K562 (cell line): ENCODE data around the gene SLC35D2. TPM values are rescaled to one million over a fixed set of nuclear protein-coding genes. Genes with fewer than 3 reads are reported as not detected.

ENCODE experiments used
- CHD1 ChIP-seq: fragments of 200-600 bp; sonication (generic); IDR thresholded peaks from one replicate; pipeline ENCODE4 v1.6.1; 2012; ENCODE audit warnings: mild to moderate bottlenecking, moderate library complexity, low read length, inconsistent platforms
- E2F3 ChIP-seq: fragments of 250-450 bp; sonication (Bioruptor Pico); IDR thresholded peaks from 2 replicates; pipeline ENCODE4 v1.4.0; 2020; ENCODE audit warnings: mild to moderate bottlenecking
- EHMT2 ChIP-seq: fragments of 450-650 bp; IDR thresholded peaks from 2 replicates; pipeline ENCODE4 v1.6.1; 2018; ENCODE audit warnings: antibody characterized with exemption
- FUS ChIP-seq: fragments of 200-400 bp; formaldehyde crosslinking; optimal IDR thresholded peaks from 2 replicates; pipeline ENCODE3; 2017; ENCODE audit warnings: low read depth, low read length
- HNRNPK ChIP-seq: fragments of 200-400 bp; formaldehyde crosslinking; IDR thresholded peaks from one replicate; pipeline ENCODE4 v1.6.1; 2018; ENCODE audit warnings: mild to moderate bottlenecking, low read depth, low read length; ENCODE audit not compliant: poor library complexity, severe bottlenecking
- ILF3 ChIP-seq: fragments of 450-650 bp; IDR thresholded peaks from 2 replicates; pipeline ENCODE4 v1.6.1; 2018; ENCODE audit warnings: antibody characterized with exemption, mild to moderate bottlenecking, moderate library complexity, borderline replicate concordance
- KLF10 ChIP-seq: fragments of 250-450 bp; sonication (Bioruptor Pico); IDR thresholded peaks from 2 replicates; pipeline ENCODE4 v1.6.1; 2021; ENCODE audit warnings: matching md5 sums
- MXI1 ChIP-seq: IDR thresholded peaks from 2 replicates; pipeline ENCODE4 v1.6.1; 2011; ENCODE audit warnings: low read depth, mild to moderate bottlenecking, improper control_type of control experiment, low read length
- NCOR1 ChIP-seq: fragments of 450-650 bp; IDR thresholded peaks from 2 replicates; pipeline ENCODE4 v1.6.1; 2016; ENCODE audit warnings: mild to moderate bottlenecking, moderate library complexity
- POLR2A ChIP-seq: fragments of 450-650 bp; conservative IDR thresholded peaks from 2 replicates; pipeline ENCODE4 v1.6.1; 2016
- RBM17 ChIP-seq: fragments of 200-400 bp; formaldehyde crosslinking; IDR thresholded peaks from 2 replicates; pipeline ENCODE4 v1.6.1; 2017; ENCODE audit warnings: low read depth, mild to moderate bottlenecking, low read length, borderline replicate concordance
- SAP30 ChIP-seq: fragments of 200-600 bp; sonication (generic); IDR thresholded peaks from 2 replicates; pipeline ENCODE4 v1.6.1; 2012; ENCODE audit warnings: borderline replicate concordance, low read depth, mild to moderate bottlenecking, moderate library complexity, low read length, control low read depth, inconsistent platforms; ENCODE audit not compliant: insufficient read depth, poor library complexity, severe bottlenecking
- ZKSCAN3 ChIP-seq: fragments of 250-450 bp; sonication (Bioruptor Pico); IDR thresholded peaks from 2 replicates; pipeline ENCODE4 v1.4.0; 2020
- ZNF124 ChIP-seq: sonication (generic); formaldehyde crosslinking; IDR thresholded peaks from 2 replicates; pipeline ENCODE4 v1.8.1; 2022; ENCODE audit warnings: missing genetic modification reagents
- ZNF263 ChIP-seq: sonication (generic); formaldehyde crosslinking; IDR thresholded peaks from 2 replicates; pipeline ENCODE4 v1.8.0; 2022; ENCODE audit warnings: mild to moderate bottlenecking, missing genetic modification reagents, borderline replicate concordance
- polyA plus RNA-seq, 8 experiments: library from polyadenylated mRNA; depleted of rRNA in 4 of 8; stranded (reverse) in 5 of 8; unstranded in 3 of 8; fragments of >200 nt; fragmentation: Nextera tagmentation in 2 of 8; fragmentation: Illumina TruSeq in 1 of 8; extraction: Ambion mirVana in 2 of 8; extraction: Trizol in 1 of 8; gene quantifications; 2 replicates each; pipeline versions ENCODE4 v1.2.1 to v1.2.3, GENCODE V29; 2011 to 2014; ENCODE audit warnings: inconsistent platforms in 1 of 8, missing spikeins in 1 of 8
- total RNA-seq, 7 experiments: library from RNA; depleted of rRNA in 6 of 7; stranded (reverse); fragments of >200 nt in 6 of 7; fragmentation: Illumina TruSeq in 2 of 7; extraction: Trizol in 2 of 7; gene quantifications; 2 replicates each; pipeline versions ENCODE4 v1.2.1 to v1.2.3, GENCODE V29; 2011 to 2021; ENCODE audit warnings: low replicate concordance in 1 of 7
- TF ChIP-seq, protein P1 (sequence below): sonication (generic); formaldehyde crosslinking; IDR thresholded peaks from 2 replicates; pipeline ENCODE4 v1.8.0; 2023; ENCODE audit warnings: mild to moderate bottlenecking, missing genetic modification reagents
- TF ChIP-seq, protein P2 (sequence below), 2 experiments: fragments of 450-650 bp in 1 of 2; sonication (generic) in 1 of 2; formaldehyde crosslinking in 1 of 2; IDR thresholded peaks; 2 replicates each; pipeline versions ENCODE4 v1.7.1 to v1.9.0; 2016 to 2022; ENCODE audit warnings: inconsistent platforms in 1 of 2, mild to moderate bottlenecking in 1 of 2, missing genetic modification reagents in 1 of 2
- TF ChIP-seq, protein P3 (sequence below): fragments of 450-650 bp; IDR thresholded peaks from 2 replicates; pipeline ENCODE4 v1.6.1; 2016; ENCODE audit warnings: missing biosample characterization, missing genetic modification characterization

Gene SLC35D2
- total and polyA plus RNA-seq, 9 of the 15 experiments (the other 6 are each of a cell fraction or from before 2014, with no cell fraction given) = 2.9 to 14.9 (median 11.7) TPM

DNA sequence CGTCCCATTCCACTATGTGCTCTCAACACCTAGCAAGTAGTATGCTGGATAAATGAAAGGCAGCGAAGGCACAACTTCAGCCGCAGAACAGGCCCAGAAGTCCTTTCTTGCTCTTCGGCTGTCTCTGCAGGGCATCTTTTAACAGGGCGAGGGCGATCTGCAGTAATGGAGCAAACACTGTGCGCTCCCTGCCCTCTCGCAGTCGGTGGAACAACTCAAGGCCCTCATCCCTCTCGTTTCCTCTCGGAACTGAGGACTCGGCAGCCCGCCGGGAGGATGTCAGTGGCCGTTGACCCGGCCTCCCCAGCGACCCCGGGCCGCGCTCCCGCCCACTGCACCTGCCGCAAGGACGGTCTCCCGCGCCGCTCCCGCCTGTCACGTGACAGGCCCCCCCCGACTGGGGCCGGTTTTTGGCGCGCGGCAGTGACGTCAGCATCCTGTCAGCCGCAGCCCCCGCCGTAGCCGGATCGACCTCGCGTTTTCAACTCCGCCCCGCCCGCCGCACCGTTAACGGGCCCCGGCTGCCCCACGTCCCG is 33.6 kb upstream of the SLC35D2 start (continued):
- TF ChIP-seq, protein P1, sequence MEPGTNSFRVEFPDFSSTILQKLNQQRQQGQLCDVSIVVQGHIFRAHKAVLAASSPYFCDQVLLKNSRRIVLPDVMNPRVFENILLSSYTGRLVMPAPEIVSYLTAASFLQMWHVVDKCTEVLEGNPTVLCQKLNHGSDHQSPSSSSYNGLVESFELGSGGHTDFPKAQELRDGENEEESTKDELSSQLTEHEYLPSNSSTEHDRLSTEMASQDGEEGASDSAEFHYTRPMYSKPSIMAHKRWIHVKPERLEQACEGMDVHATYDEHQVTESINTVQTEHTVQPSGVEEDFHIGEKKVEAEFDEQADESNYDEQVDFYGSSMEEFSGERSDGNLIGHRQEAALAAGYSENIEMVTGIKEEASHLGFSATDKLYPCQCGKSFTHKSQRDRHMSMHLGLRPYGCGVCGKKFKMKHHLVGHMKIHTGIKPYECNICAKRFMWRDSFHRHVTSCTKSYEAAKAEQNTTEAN (CRISPR knock-in tag) = no peak
- TF ChIP-seq RBM17 (no peak), POLR2A (peak; percentile 46; the same call in 1 of the 2 replicates), EHMT2 (no peak), HNRNPK (no peak), ZNF263 (CRISPR knock-in tag) (0 out of 2 replicates have a peak, but pooled peaks have one; percentile 35), SAP30 (peak; percentile 69), E2F3 (CRISPR knock-in tag) (peak; percentile 93), FUS (no peak), ILF3 (no peak), ZNF124 (no peak), NCOR1 (peak; percentile 45), KLF10 (CRISPR knock-in tag) (no peak), CHD1 (no peak), MXI1 (0 out of 2 replicates have a peak, but pooled peaks have one; percentile 19), ZKSCAN3 (CRISPR knock-in tag) (no peak)
- TF ChIP-seq, protein P2, sequence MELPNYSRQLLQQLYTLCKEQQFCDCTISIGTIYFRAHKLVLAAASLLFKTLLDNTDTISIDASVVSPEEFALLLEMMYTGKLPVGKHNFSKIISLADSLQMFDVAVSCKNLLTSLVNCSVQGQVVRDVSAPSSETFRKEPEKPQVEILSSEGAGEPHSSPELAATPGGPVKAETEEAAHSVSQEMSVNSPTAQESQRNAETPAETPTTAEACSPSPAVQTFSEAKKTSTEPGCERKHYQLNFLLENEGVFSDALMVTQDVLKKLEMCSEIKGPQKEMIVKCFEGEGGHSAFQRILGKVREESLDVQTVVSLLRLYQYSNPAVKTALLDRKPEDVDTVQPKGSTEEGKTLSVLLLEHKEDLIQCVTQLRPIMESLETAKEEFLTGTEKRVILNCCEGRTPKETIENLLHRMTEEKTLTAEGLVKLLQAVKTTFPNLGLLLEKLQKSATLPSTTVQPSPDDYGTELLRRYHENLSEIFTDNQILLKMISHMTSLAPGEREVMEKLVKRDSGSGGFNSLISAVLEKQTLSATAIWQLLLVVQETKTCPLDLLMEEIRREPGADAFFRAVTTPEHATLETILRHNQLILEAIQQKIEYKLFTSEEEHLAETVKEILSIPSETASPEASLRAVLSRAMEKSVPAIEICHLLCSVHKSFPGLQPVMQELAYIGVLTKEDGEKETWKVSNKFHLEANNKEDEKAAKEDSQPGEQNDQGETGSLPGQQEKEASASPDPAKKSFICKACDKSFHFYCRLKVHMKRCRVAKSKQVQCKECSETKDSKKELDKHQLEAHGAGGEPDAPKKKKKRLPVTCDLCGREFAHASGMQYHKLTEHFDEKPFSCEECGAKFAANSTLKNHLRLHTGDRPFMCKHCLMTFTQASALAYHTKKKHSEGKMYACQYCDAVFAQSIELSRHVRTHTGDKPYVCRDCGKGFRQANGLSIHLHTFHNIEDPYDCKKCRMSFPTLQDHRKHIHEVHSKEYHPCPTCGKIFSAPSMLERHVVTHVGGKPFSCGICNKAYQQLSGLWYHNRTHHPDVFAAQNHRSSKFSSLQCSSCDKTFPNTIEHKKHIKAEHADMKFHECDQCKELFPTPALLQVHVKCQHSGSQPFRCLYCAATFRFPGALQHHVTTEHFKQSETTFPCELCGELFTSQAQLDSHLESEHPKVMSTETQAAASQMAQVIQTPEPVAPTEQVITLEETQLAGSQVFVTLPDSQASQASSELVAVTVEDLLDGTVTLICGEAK (IDR thresholded peaks at IDR 0.05) = no peak
- TF ChIP-seq, protein P2 (CRISPR knock-in tag; IDR thresholded peaks at IDR 0.05) = no peak
- TF ChIP-seq, protein P3, sequence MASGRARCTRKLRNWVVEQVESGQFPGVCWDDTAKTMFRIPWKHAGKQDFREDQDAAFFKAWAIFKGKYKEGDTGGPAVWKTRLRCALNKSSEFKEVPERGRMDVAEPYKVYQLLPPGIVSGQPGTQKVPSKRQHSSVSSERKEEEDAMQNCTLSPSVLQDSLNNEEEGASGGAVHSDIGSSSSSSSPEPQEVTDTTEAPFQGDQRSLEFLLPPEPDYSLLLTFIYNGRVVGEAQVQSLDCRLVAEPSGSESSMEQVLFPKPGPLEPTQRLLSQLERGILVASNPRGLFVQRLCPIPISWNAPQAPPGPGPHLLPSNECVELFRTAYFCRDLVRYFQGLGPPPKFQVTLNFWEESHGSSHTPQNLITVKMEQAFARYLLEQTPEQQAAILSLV (tag) = no peak
